NCI-H226 (cell line): ENCODE results near the gene FOXD4L4.
"Not testable (repeated sequence)": the region's sequence is repeated elsewhere in the genome, so short reads cannot be mapped to it uniquely, and the experiment has no call there.

ENCODE experiments used
- DNase-seq: peaks from one replicate; pipeline ENCODE4 v3.0.0-alpha.2; 2015

The FOXD4L4 gene

DNA sequence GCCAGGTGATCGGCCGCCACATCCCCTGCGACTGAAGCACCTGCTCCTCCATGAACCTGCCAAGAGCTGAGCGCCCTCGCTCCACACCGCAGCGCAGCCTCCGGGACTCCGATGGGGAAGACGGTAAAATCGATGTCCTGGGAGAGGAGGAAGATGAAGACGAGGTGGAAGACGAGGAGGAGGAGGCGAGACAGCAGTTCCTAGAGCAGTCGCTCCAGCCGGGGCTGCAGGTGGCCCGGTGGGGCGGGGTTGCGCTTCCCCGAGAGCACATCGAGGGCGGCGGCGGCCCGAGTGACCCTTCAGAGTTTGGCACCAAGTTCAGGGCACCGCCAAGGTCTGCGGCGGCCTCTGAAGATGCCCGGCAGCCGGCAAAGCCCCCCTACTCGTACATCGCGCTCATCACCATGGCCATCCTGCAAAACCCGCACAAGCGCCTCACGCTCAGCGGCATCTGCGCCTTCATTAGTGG, at the start of gene FOXD4L4:
FOXD4L4 (plus strand) TSS at position 51 of the 469 bp plus-strand sequence; CDS start at position 51, 0 bp downstream.
- not testable (repeated sequence) for DNase-seq

DNA sequence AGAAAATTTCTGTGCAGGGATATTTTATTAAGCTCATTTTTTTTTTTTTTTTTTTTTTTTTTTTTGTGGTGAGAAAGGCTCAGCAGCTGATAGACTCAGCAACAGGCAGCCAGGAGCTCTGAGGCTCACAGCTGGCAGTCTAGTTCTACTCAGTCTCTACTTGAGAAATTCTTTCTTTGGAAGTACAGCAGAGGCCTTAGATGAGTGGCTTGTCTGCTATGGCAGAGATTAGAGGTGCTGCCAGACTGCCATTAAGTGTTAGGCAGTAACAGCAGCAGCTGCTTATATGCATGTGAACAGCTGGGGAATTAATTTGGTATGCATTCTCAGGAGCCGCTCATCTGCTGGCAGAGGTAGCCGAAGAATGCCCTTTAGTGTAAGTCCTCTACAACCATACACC, 33.4 kb upstream of the FOXD4L4 start:
- not testable (repeated sequence) for DNase-seq

GRCh38 chr9:65714445-65714844, 22.5 kb upstream of the FOXD4L4 start:
- not testable (repeated sequence) for DNase-seq

- DNase-seq, result not testable (repeated sequence)
Observed at GRCh38 chr9:65738133-65738532, 1.2 kb downstream of the FOXD4L4 start.
